Measurements from ENCODE around the gene ARHGAP33.

Gene ARHGAP33

DNA sequence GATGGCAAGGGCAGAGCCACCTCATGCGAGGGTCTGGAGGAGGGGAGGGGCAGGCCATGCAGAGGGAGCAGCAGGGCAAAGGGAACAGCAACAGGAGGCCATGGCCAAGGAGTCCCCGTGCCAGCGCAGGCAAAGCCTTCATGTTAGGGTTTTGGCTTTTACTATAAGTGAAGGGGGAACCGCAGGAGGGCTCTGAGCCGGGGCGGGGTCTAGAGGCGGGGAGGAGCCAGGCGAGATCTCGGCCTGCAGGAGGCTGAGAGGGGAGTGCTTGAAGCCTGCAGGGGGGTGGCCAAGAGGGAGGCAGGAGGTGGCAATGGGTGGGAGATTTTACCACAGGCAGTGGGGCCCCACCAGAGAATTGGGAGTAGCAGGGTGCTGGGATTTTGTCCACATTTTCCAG, 6.3 kb downstream of the ARHGAP33 start:
- TF ChIP-seq, protein P1, sequence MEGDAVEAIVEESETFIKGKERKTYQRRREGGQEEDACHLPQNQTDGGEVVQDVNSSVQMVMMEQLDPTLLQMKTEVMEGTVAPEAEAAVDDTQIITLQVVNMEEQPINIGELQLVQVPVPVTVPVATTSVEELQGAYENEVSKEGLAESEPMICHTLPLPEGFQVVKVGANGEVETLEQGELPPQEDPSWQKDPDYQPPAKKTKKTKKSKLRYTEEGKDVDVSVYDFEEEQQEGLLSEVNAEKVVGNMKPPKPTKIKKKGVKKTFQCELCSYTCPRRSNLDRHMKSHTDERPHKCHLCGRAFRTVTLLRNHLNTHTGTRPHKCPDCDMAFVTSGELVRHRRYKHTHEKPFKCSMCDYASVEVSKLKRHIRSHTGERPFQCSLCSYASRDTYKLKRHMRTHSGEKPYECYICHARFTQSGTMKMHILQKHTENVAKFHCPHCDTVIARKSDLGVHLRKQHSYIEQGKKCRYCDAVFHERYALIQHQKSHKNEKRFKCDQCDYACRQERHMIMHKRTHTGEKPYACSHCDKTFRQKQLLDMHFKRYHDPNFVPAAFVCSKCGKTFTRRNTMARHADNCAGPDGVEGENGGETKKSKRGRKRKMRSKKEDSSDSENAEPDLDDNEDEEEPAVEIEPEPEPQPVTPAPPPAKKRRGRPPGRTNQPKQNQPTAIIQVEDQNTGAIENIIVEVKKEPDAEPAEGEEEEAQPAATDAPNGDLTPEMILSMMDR (IDR thresholded peaks at IDR 0.05; ENCODE audit: borderline replicate concordance, extremely low read depth, low read length, poor library complexity, severe bottlenecking): no peak
- no peak for TF ChIP-seq EZH2 (IDR thresholded peaks at IDR 0.05; ENCODE audit: borderline replicate concordance, low read depth, low read length, severe bottlenecking)
- Histone ChIP-seq H3K4me3 (ENCODE audit: low read depth in 1 of 2, low read length in 2 of 2) (no peak overlapping the region), H3K4me1 (ENCODE audit: insufficient read depth, low read length) (peaks cover 15% of the 10 kb centered on the region), H2AFZ (ENCODE audit: low read depth, low read length) (no peak overlapping the region), H3K36me3 (ENCODE audit: insufficient read depth, low read length) (peaks cover 88% of the 10 kb centered on the region), H3K27me3 (ENCODE audit: insufficient read depth, low read length, poor library complexity) (no peaks in the 10 kb centered on the region), H3K27ac (ENCODE audit: low read length) (no peak overlapping the region), H4K20me1 (ENCODE audit: insufficient read depth, low read length) (peaks cover 41% of the 10 kb centered on the region), H3K79me2 (ENCODE audit: insufficient read depth, low read length) (peaks cover 27% of the 10 kb centered on the region), H3K9ac (ENCODE audit: low read depth, low read length) (no peak overlapping the region), H3K4me2 (ENCODE audit: insufficient read depth, low read length) (no peak overlapping the region), H3K9me3 (ENCODE audit: insufficient read depth, low read length, severe bottlenecking) (no peaks in the 10 kb centered on the region)
- ATAC-seq (ENCODE audit: insufficient read depth, low read depth): no peak
- no peak for DNase-seq

DNA sequence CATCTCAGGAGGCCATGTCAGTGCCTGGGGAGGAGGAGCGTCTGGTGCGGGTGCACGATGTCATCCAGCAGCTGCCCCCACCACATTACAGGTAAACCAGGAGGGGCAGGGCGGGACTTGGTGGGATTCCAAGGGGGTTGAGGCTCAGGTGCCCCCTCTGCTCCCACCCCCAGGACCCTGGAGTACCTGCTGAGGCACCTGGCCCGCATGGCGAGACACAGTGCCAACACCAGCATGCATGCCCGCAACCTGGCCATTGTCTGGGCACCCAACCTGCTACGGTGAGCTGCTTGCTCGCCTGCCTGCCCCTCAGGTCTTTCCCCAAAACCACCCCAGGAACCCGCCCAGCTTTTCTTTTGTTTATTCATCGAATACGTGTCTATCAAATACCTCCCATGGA, 7.2 kb downstream of the ARHGAP33 start:
- Histone ChIP-seq H2AFZ (ENCODE audit: low read depth, low read length) (no peak overlapping the region), H3K27ac (ENCODE audit: low read length) (no peak overlapping the region), H3K36me3 (ENCODE audit: insufficient read depth, low read length) (peaks cover 86% of the 10 kb centered on the region), H3K79me2 (ENCODE audit: insufficient read depth, low read length) (peaks cover 18% of the 10 kb centered on the region), H4K20me1 (ENCODE audit: insufficient read depth, low read length) (peaks cover 31% of the 10 kb centered on the region), H3K27me3 (ENCODE audit: insufficient read depth, low read length, poor library complexity) (no peaks in the 10 kb centered on the region), H3K9me3 (ENCODE audit: insufficient read depth, low read length, severe bottlenecking) (no peaks in the 10 kb centered on the region), H3K4me1 (ENCODE audit: insufficient read depth, low read length) (peaks cover 5% of the 10 kb centered on the region; the same call in 1 of the 2 replicates), H3K4me3 (ENCODE audit: low read depth in 1 of 2, low read length in 2 of 2) (no peak overlapping the region), H3K9ac (ENCODE audit: low read depth, low read length) (no peak overlapping the region), H3K4me2 (ENCODE audit: insufficient read depth, low read length) (no peak overlapping the region)
- DNase-seq: no peak
- TF ChIP-seq EZH2 (IDR thresholded peaks at IDR 0.05; ENCODE audit: borderline replicate concordance, low read depth, low read length, severe bottlenecking): no peak
- TF ChIP-seq, protein P1 (IDR thresholded peaks at IDR 0.05; ENCODE audit: borderline replicate concordance, extremely low read depth, low read length, poor library complexity, severe bottlenecking): no peak
- no peak for ATAC-seq (ENCODE audit: insufficient read depth, low read depth)

DNA sequence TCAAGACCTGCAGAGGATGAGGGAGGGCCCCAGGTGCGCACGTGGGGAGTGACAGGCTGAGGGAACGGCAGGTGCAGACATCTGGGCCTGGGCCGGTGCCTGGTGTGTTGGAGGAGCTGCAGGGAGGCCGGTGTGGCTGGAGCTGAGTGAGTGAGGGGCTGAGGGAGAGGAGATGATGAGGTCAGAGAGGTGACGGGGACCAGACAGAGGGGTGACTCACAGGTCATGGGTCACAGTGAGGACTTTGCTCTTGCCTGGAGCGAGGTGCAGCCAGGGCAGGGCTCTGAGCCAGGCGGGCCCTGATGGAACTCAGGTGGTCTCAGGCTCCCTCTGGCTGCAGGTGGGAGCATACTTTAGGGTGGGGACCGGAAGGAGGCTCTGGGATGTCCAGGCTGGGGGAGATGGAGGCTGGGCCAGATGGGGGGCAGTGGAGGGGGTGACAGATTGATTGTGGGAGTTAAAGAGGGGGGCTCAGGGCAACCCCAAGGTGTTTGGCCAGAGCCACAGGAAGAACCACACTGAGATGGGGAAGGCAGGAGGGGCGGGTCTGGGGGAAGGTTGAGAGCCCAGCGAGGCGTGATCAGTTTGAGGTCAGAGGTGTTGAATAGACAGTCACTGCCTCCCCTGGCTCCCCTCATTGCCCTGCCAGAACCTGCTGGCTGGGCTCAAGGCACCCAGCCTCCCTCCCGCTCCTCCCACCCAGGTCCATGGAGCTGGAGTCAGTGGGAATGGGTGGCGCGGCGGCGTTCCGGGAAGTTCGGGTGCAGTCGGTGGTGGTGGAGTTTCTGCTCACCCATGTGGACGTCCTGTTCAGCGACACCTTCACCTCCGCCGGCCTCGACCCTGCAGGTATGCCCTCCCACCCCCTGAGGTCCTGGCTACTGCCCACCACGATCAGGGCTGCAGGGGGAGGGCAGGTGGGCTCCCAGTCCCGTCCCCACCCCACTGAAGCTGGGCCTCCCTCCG, 8.4 kb downstream of the ARHGAP33 start:
- H3K9ac ChIP-seq (ENCODE audit: low read depth, low read length): no peak overlapping the region
- no peak for DNase-seq
- H3K36me3 ChIP-seq (ENCODE audit: insufficient read depth, low read length): peaks cover 74% of the 10 kb centered on the region
- H2AFZ ChIP-seq (ENCODE audit: low read depth, low read length): no peak overlapping the region
- peaks cover 8% of the 10 kb centered on the region for H3K79me2 ChIP-seq (ENCODE audit: insufficient read depth, low read length)
- no peak for ATAC-seq (ENCODE audit: insufficient read depth, low read depth)
- no peaks in the 10 kb centered on the region for H3K4me1 ChIP-seq (ENCODE audit: insufficient read depth, low read length)
- TF ChIP-seq, protein P1 (IDR thresholded peaks at IDR 0.05; ENCODE audit: borderline replicate concordance, extremely low read depth, low read length, poor library complexity, severe bottlenecking): peak; percentile 15
- TF ChIP-seq EZH2 (IDR thresholded peaks at IDR 0.05; ENCODE audit: borderline replicate concordance, low read depth, low read length, severe bottlenecking): no peak
- H3K9me3 ChIP-seq (ENCODE audit: insufficient read depth, low read length, severe bottlenecking): no peaks in the 10 kb centered on the region
- no peak overlapping the region for H3K27ac ChIP-seq (ENCODE audit: low read length)
- no peak overlapping the region for H3K4me2 ChIP-seq (ENCODE audit: insufficient read depth, low read length)
- no peaks in the 10 kb centered on the region for H3K27me3 ChIP-seq (ENCODE audit: insufficient read depth, low read length, poor library complexity)
- peaks cover 24% of the 10 kb centered on the region for H4K20me1 ChIP-seq (ENCODE audit: insufficient read depth, low read length)
- H3K4me3 ChIP-seq (ENCODE audit: low read depth in 1 of 2, low read length in 2 of 2): no peak overlapping the region

Measured in DND-41 (cell line).